Stomach (tissue), 9 donors: ENCODE data around the gene PCDH17. TPM values are rescaled to one million over a fixed set of nuclear protein-coding genes. Genes with fewer than 3 reads are reported as not detected.
A peak's percentile ranks its signal among the peaks of the same experiment; 100 is the strongest.

ENCODE experiments used
- DNase-seq, 2 donors: peaks; one replicate each; pipeline versions ENCODE4 v3.0.0 to v3.0.0-alpha.2; 2013 to 2019
- H3K27ac ChIP-seq, 5 donors: fragments of 200-600 bp in 4 of 5; sonication (generic) in 4 of 5; one replicate each; pipeline ENCODE4 v1.5.1; 2013 to 2019; ENCODE audit warnings: mild to moderate bottlenecking in 1 of 5, moderate library complexity in 1 of 5
- H3K27me3 ChIP-seq, 3 donors: fragments of 200-600 bp; sonication (generic); one replicate each; pipeline ENCODE4 v1.5.1; 2017 to 2019; ENCODE audit warnings: mixed run types in 1 of 3
- H3K36me3 ChIP-seq, 4 donors: fragments of 200-600 bp; sonication (generic); 1 replicate in 3 of 4; 2 replicates in 1 of 4; pipeline ENCODE4 v1.5.1; 2016 to 2019
- H3K4me1 ChIP-seq, 4 donors: fragments of 200-600 bp; sonication (generic); one replicate each; pipeline ENCODE4 v1.5.1; 2016 to 2019
- H3K4me3 ChIP-seq, 4 donors: fragments of 200-600 bp; sonication (generic) in 3 of 4; one replicate each; pipeline ENCODE4 v1.5.1; 2016 to 2019; ENCODE audit warnings: mild to moderate bottlenecking in 1 of 4
- H3K9me3 ChIP-seq, 4 donors: fragments of 200-600 bp; sonication (generic); one replicate each; pipeline ENCODE4 v1.5.1; 2016 to 2019
- CTCF ChIP-seq, 7 experiments: fragments of 450-650 bp in 4 of 7; fragments of 200-600 bp in 3 of 7; sonication (generic) in 3 of 7; IDR thresholded peaks; one replicate each; pipeline ENCODE4 v1.5.1; 2016 to 2019; ENCODE audit warnings: antibody characterized with exemption in 7 of 7, control low read depth in 2 of 7, mild to moderate bottlenecking in 1 of 7
- EP300 ChIP-seq: sonication (generic); formaldehyde crosslinking; IDR thresholded peaks from one replicate; pipeline ENCODE4 v1.6.1; 2017; ENCODE audit warnings: antibody characterized with exemption
- POLR2A ChIP-seq, 4 donors: fragments of 450-650 bp; IDR thresholded peaks; one replicate each; pipeline ENCODE4 v1.6.1; 2016; ENCODE audit warnings: antibody characterized with exemption in 4 of 4, control low read depth in 2 of 4, mild to moderate bottlenecking in 1 of 4, moderate library complexity in 1 of 4
- POLR2AphosphoS5 ChIP-seq, 3 donors: sonication (generic); formaldehyde crosslinking; IDR thresholded peaks; one replicate each; pipeline ENCODE4 v1.6.1; 2016; ENCODE audit warnings: antibody characterized with exemption in 3 of 3
- WGBS, 5 donors: extraction: QIAGEN DNeasy Blood & Tissue Kit in 3 of 5; methylation state at CpG; one replicate each; pipeline versions ENCODE4 v1.1.5 to v1.1.7; 2013 to 2018; 5-methylcytosine and 5-hydroxymethylcytosine counted together
- intact Hi-C: fragments of 100-400 bp; cut with DNase I; formaldehyde crosslinking; loops from one replicate; pipeline ENCODE4 v1.15.1; 2023; ENCODE audit warnings: low total_unique reads
- polyA plus RNA-seq, 3 donors: library from polyadenylated mRNA; stranded (reverse); fragments of 200-250 nt; gene quantifications; one replicate each; pipeline ENCODE4 v1.2.3, GENCODE V29; 2013
- total RNA-seq, 5 donors: library from RNA; depleted of rRNA; stranded (reverse); fragments of >200 nt; gene quantifications; one replicate each; pipeline versions ENCODE4 v1.1.0 to v1.2.3, GENCODE V29; 2014 to 2016
- donor health status: healthy with polysubstance abuse.
- donor health status: Bipolar disorder and iron deficiency.
- donor health status: healthy.

Gene PCDH17
- total and polyA plus RNA-seq, 8 donors, result 0.35 to 14.0 (median 2.8) TPM

GRCh38 chr13:57630661-57631595 is 616 bp upstream of the PCDH17 start:
- no peaks in the 10 kb centered on the region for H3K36me3 ChIP-seq
- intact Hi-C loops, result no loop called here
- H3K9me3 ChIP-seq, result peaks cover 0 to 26% (median 10%) of the 10 kb centered on the region in 4 donors
- peak in 1 of 2 donors; percentile 76 for DNase-seq
- H3K4me3 ChIP-seq, result peak overlapping the region; percentile 44 to 58 (median 52)
- peaks cover 4 to 93% (median 71%) of the 10 kb centered on the region in 3 donors for H3K27me3 ChIP-seq
- H3K27ac ChIP-seq, result peak overlapping the region; percentile 37 to 79 (median 68)
- 2 to 5% (median 4%) methylated on average over 32 of the region's 32 CpGs for WGBS, 5 donors
- H3K4me1 ChIP-seq, result peaks cover 7 to 62% (median 36%) of the 10 kb centered on the region in 4 donors
- no peak for TF ChIP-seq POLR2AphosphoS5 (IDR thresholded peaks at IDR 0.05)
- no peak for TF ChIP-seq POLR2A (IDR thresholded peaks at IDR 0.05)

GRCh38 chr13:57632276-57633140 is 964 bp downstream of the PCDH17 start:
- WGBS, 5 donors, result 6 to 8% (median 6%) methylated on average over 36 to 70 of the region's 70 CpGs
- Histone ChIP-seq H3K27ac (peak overlapping the region; percentile 41 to 79 (median 68)), H3K36me3 (no peaks in the 10 kb centered on the region), H3K9me3 (peaks cover 0 to 26% (median 10%) of the 10 kb centered on the region in 4 donors), H3K4me1 (peaks cover 7 to 62% (median 36%) of the 10 kb centered on the region in 4 donors), H3K27me3 (peaks cover 4 to 83% (median 71%) of the 10 kb centered on the region in 3 donors), H3K4me3 (peak overlapping the region; percentile 44 to 58 (median 52))
- intact Hi-C loops, result no loop called here
- no peak for TF ChIP-seq POLR2A (IDR thresholded peaks at IDR 0.05)
- TF ChIP-seq POLR2AphosphoS5 (IDR thresholded peaks at IDR 0.05), result no peak
- TF ChIP-seq CTCF (IDR thresholded peaks at IDR 0.05), result no peak
- TF ChIP-seq EP300, result no peak
- peak in 1 of 2 donors; percentile 71 for DNase-seq

- H3K36me3 ChIP-seq, result no peaks in the 10 kb centered on the region
- 8 to 28% (median 14%) methylated on average over 28 to 77 of the region's 77 CpGs for WGBS, 5 donors
- H3K4me3 ChIP-seq, result peak overlapping the region; percentile 44 to 58 (median 52)
- H3K9me3 ChIP-seq, result peaks cover 0 to 26% (median 10%) of the 10 kb centered on the region in 4 donors
- DNase-seq, result peak; percentile 26 to 90
- TF ChIP-seq EP300, result no peak
- TF ChIP-seq POLR2A (IDR thresholded peaks at IDR 0.05), result no peak
- peak in 2 of 3 donors; percentile 55 to 58 for TF ChIP-seq POLR2AphosphoS5 (IDR thresholded peaks at IDR 0.05)
- TF ChIP-seq CTCF (IDR thresholded peaks at IDR 0.05), result peak in 3 of 7 experiments; percentile 15 to 44 (median 15)
- peaks cover 7 to 61% (median 36%) of the 10 kb centered on the region in 4 donors for H3K4me1 ChIP-seq
- peaks cover 4 to 75% (median 65%) of the 10 kb centered on the region in 3 donors for H3K27me3 ChIP-seq
- intact Hi-C loops, result no loop called here
- H3K27ac ChIP-seq, result peak overlapping the region; percentile 41 to 79 (median 68)
Measured at GRCh38 chr13:57633141-57633949, 1.8 kb downstream of the PCDH17 start.
